ENCODE results near the gene MLYCD. TPM values are rescaled to one million over a fixed set of nuclear protein-coding genes. Genes with fewer than 3 reads are reported as not detected.

The MLYCD gene
- total and polyA plus RNA-seq, 2 experiments from 2014 or later: 3.2 to 7.2 TPM

- no peak for TF ChIP-seq ZNF462 (CRISPR knock-in tag; IDR thresholded peaks at IDR 0.05)
Measured at GRCh38 chr16:83970430-83970815, 71.5 kb downstream of the MLYCD start (continued).

- H3K4me1 Mint-ChIP-seq: peaks cover 9% of the 10 kb centered on the region
- H3K36me3 ChIP-seq (ENCODE audit: insufficient read depth): no peaks in the 10 kb centered on the region
- no peak overlapping the region for H3K4me2 ChIP-seq
- no peak overlapping the region for H3K4me3 ChIP-seq
- TF ChIP-seq NANOG (IDR thresholded peaks at IDR 0.05; ENCODE audit: borderline replicate concordance) (no peak), REST (IDR thresholded peaks at IDR 0.05; ENCODE audit: unreplicated experiment) (no peak), ZNF331 (CRISPR knock-in tag; IDR thresholded peaks at IDR 0.05; ENCODE audit: low read depth) (no peak), ZNF114 (CRISPR knock-in tag; IDR thresholded peaks at IDR 0.05) (no peak), CREB1 (CRISPR knock-in tag; IDR thresholded peaks at IDR 0.05; ENCODE audit: low read depth) (no peak)
- peaks cover 13% of the 10 kb centered on the region for H3K27me3 ChIP-seq (ENCODE audit: insufficient read depth)
- H3K79me2 ChIP-seq (replicated peaks; ENCODE audit: insufficient read depth): no peaks in the 10 kb centered on the region
- H3K9me3 Mint-ChIP-seq: peaks cover 2% of the 10 kb centered on the region
- H3K4me1 ChIP-seq (ENCODE audit: insufficient read depth): no peaks in the 10 kb centered on the region; the same call in 1 of the 2 replicates
- H4K20me1 ChIP-seq (replicated peaks; ENCODE audit: insufficient read depth): no peaks in the 10 kb centered on the region
- H3K27ac ChIP-seq (ENCODE audit: low read depth): no peak overlapping the region
- DNase-seq (ENCODE audit: low spot score) (no peak), ATAC-seq (no peak)
- no peak overlapping the region for H3K27ac Mint-ChIP-seq
- H3K27me3 Mint-ChIP-seq (ENCODE audit: insufficient read depth, low read depth, poor library complexity): peaks cover 20% of the 10 kb centered on the region
- no peak overlapping the region for H2AFZ ChIP-seq
- no peaks in the 10 kb centered on the region for H3F3A ChIP-seq (replicated peaks; ENCODE audit: low read depth)
- no peaks in the 10 kb centered on the region for H3K36me3 Mint-ChIP-seq (ENCODE audit: low read depth)
- H3K4me3 Mint-ChIP-seq: no peak overlapping the region
- no peaks in the 10 kb centered on the region for H3K9me2 ChIP-seq (ENCODE audit: insufficient read depth)
Measured at GRCh38 chr16:83971165-83972130, 72.5 kb downstream of the MLYCD start.

All from GM23338 (cell line).